ENCODE data around the gene RNF212B. TPM values are rescaled to one million over a fixed set of nuclear protein-coding genes. Genes with fewer than 3 reads are reported as not detected.
A peak's percentile ranks its signal among the peaks of the same experiment; 100 is the strongest.
"Not testable (repeated sequence)": the region's sequence is repeated elsewhere in the genome, so short reads cannot be mapped to it uniquely, and the experiment has no call there.

RNF212B gene
- total RNA-seq, 1 donor from 2014 or later = not detected

DNA sequence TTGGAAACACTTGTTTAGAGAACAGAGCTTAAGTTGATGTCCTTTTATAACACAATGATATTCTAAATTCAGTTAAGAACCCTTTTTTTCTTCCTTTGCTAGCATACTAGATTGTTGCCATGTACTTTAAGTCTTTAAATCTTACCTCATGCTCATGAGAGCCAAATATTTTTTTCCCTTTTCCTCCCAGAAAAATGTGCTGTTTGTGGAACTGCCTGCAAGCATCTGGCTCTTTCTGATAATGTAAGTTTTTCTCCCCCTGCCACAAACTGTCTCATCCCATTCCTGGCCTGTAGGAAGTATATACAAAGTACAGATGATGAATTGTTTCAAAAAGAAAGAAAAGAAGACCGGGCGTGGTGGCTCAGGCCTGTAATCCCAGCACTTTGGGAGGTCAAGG lies 5.3 kb downstream of the RNF212B start:
- no peak for DNase-seq (ENCODE audit: low read depth)

GRCh38 chr14:23245282-23245681 lies 7.5 kb downstream of the RNF212B start:
- peak; percentile 85 for DNase-seq (ENCODE audit: low read depth)

DNA sequence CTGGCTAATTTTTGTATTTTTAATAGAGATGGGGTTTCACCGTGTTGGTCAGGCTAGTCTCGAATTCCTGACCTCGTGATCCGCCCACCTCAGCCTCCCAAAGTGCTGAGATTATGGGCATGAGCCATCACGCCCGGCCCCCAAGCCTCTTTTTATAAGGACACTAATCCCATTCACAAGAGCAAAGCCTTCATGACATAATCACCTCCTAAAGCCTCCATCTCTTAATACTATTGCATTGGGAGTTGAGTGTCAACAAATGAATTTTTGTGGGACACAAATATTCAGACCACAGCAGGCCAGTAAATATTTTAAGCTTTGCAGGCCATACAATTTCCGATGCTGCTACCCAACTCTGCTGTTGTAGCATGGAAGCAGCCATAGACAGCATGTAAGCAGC lies 10.9 kb downstream of the RNF212B start:
- DNase-seq (ENCODE audit: low read depth) = no peak

DNA sequence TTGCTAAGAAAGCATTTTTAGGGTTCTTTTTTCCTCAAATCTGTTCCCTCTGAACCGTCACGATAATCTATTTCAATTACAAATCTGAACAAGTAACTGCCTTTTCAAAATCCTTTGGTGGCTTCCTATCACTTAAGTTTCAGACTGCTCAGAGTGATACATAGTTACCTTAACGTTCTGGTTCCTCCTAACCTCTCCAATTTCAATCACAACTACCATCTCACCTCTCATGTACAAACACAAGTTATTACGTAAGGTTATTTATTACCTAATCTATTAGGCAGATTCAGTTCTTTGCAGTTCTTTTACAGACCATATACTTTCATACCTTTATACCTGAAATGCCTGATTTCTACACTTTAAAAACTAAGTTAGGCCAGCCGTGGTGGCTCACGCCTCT lies 12.1 kb downstream of the RNF212B start:
- DNase-seq (ENCODE audit: low read depth) = no peak

- no peak for DNase-seq (ENCODE audit: low read depth)
Observed at GRCh38 chr14:23252006-23252405, 14.3 kb downstream of the RNF212B start.

DNA sequence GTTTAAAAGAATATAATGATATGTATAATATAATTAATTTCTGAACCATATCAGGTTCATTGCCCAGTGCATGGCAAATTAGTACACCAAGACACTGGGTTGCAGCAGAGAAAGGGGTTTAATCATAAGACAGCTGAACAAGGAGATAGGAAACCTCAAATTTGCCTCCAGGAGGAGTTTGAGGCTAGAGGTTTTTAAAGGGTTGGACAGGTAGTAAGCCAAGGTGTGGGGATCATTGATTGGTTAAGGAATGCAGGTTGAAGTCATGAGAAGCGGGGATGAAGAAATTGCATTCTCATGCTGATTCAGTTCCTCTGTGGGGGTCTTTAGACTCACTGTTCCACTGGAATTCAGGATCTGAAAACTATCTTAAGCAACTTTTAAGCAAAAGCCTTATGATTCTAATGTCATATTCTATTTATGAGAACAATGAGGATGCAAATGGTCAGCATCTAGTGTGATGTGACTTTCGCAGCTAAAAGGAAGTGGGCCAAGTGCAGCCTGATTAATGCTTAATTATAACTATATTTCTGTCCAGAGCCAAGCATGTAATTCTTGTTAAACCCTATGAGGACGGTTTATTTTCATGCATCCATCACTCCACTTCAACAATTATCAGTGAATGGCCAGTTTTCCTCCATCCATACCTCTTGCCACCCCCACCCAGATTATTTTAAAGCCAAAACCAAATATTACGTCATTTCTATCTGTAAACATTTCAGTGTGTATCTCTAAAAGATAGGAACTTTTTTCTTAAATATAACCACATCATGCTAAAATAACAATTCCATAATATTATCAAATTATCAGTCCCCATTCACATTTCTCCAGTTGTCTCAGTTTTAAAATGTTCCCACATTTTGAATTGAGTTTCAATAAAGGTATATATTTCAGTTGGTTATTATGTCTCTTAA lies 14.9 kb downstream of the RNF212B start:
- DNase-seq (ENCODE audit: low read depth) = no peak

- no peak for DNase-seq (ENCODE audit: low read depth)
Observed at GRCh38 chr14:23258256-23258655, 20.5 kb downstream of the RNF212B start.

DNA sequence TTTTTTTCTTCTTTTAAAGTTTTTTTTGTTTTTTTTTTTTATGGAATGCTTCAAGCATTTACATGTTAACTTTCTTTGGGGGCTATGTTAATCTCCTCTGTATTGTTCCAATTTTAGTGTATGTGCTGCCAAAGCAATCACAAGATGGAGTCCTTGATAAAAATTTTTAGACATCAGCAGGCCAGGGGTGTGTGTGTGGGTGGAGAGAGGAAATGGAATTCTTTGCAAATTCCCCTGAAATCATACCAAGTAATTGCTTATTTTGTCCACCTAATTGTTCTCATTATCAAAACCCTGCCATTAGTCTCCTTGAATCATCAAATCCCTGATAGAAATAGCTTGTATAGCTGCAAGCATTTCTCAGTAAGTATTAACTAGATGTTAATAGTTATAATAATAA lies 21.7 kb downstream of the RNF212B start:
- no peak for DNase-seq (ENCODE audit: low read depth)

GRCh38 chr14:23260849-23261248 lies 23.1 kb downstream of the RNF212B start:
- not testable (repeated sequence) for DNase-seq (ENCODE audit: low read depth)

- no peak for DNase-seq (ENCODE audit: low read depth)
Observed at GRCh38 chr14:23269193-23269592, 31.5 kb downstream of the RNF212B start.

- no peak for DNase-seq (ENCODE audit: low read depth)
Observed at GRCh38 chr14:23275412-23275811, 37.7 kb downstream of the RNF212B start.

GRCh38 chr14:23277189-23277588 lies 39.5 kb downstream of the RNF212B start:
- no peak for DNase-seq (ENCODE audit: low read depth)

DNA sequence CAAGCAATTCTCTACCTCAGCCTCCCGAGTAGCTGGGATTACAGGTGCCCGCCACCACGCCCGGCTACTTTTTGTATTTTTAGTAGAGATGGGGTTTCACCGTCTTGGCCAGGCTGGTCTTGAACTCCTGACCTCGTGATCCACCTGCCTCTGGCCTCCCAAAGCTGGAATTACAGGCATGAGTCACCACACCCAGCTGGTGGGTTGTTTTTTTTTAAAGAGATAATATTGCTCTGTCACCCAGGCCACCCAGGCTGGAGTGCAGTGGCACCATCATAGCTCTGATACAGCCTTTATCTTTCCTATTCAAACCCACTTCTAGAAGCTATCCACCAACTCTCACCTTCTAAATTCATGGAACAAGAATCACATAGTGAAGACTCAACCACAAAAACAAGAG lies 40.2 kb downstream of the RNF212B start:
- not testable (repeated sequence) for DNase-seq (ENCODE audit: low read depth)

DNA sequence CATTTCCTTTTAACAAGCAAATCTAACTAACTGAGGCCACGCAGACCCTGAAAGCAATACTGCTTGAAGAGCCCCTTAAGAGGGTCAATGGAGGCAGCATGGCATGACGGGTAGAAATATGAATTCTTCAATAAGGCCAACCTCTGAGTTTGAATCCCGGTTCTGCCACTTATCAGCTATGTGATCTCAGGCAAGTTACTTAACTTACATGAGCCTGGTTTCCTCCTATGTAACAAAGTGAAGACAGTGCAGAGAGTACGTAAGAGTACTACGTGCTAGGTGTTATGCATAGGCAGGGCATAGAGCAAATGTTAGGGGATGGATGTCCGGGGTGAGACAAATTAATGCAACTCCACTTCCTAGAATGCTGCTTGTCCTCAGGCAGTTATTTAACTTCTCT lies 43.5 kb downstream of the RNF212B start:
- DNase-seq (ENCODE audit: low read depth) = no peak

GRCh38 chr14:23284654-23285529 lies 47.2 kb downstream of the RNF212B start:
- no peak for DNase-seq (ENCODE audit: low read depth)

DNA sequence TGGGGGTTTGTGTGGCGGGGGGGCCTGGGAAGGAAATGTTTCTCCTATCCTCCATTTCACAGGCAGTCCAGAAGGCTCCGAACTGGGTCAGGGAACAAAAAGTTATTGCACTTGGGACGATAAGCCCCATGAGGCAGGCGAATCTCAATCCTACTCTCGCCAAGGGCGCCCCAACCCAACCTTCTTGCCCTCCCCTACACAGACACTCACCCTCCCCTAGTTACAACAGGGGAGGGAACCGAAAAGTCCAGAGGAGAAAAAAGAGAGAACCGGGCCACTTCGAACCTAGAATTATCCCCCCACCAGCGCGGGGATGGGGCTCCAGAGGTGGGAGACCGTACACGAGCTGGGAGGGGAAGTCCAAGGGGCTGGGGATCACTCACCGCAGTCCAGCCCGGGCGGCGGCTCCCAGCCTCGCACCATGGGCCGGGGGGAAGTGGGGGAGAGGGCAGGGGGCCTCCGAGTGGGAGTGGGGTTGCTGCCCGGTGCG lies 47.8 kb downstream of the RNF212B start:
- no peak for DNase-seq (ENCODE audit: low read depth)

GRCh38 chr14:23286020-23286901 lies 48.5 kb downstream of the RNF212B start, which contains the start of gene HOMEZ:
TSS of gene HOMEZ (minus strand) at chr14:23286132. CDS start at chr14:23285952, 180 bp downstream.
- peak; percentile 94 for DNase-seq (ENCODE audit: low read depth)

DNA sequence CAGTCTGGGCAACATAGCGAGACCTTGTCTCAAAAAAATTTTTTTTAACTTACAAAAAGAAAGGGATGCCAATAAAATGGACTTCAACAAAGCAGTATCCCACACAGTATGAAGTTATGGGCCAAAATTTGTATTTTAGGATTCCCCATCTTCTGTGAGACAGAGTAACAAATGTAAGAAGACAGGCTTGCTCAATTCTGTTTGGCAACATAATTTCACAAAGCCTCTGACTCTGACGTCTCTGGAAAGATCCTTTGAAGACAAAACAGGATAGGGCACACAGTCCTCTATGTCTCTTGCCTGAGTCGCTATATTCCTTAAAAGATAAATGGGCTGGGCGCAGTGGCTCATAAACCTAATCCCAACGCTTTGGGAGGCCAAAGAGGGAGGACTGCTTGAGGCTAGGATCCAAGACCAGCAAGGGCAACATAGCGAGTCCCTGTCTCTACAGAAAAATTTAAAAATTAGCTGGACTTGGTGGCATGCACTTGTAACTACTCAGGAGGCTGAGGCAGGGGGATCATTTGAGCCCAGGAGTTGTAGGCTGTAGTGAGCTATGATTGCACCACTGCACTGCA lies 49.3 kb downstream of the RNF212B start:
- no peak for DNase-seq (ENCODE audit: low read depth)

- peak; percentile 24 for DNase-seq (ENCODE audit: low read depth)
Observed at GRCh38 chr14:23294734-23295561, 57.2 kb downstream of the RNF212B start.

All from renal cortical epithelial cell (primary cell).